Duodenal mucosa (tissue), 2 donors: ENCODE results near the gene KLHL20.
"Not testable (repeated sequence)": the region's sequence is repeated elsewhere in the genome, so short reads cannot be mapped to it uniquely, and the experiment has no call there.

Experiments
- H3K27ac ChIP-seq: one replicate; pipeline ENCODE4 v1.7.0; 2013; ENCODE audit warnings: low read depth, low read length
- H3K27me3 ChIP-seq, 2 donors: one replicate each; pipeline ENCODE4 v1.7.0; 2013; ENCODE audit warnings: low read length in 2 of 2, control low read depth in 1 of 2; ENCODE audit not compliant: insufficient read depth in 2 of 2, control insufficient read depth in 1 of 2
- H3K36me3 ChIP-seq, 2 donors: one replicate each; pipeline ENCODE4 v1.7.0; 2013; ENCODE audit warnings: low read length in 2 of 2, control low read depth in 1 of 2; ENCODE audit not compliant: insufficient read depth in 2 of 2, control insufficient read depth in 1 of 2
- H3K4me1 ChIP-seq, 2 donors: one replicate each; pipeline ENCODE4 v1.7.0; 2013; ENCODE audit warnings: low read length in 2 of 2, control low read depth in 1 of 2; ENCODE audit not compliant: insufficient read depth in 2 of 2, control insufficient read depth in 1 of 2
- H3K4me3 ChIP-seq, 2 donors: one replicate each; pipeline ENCODE4 v1.7.0; 2013; ENCODE audit warnings: low read length in 2 of 2, low read depth in 1 of 2
- H3K9ac ChIP-seq, 2 donors: one replicate each; pipeline ENCODE4 v1.7.0; 2013; ENCODE audit warnings: low read length in 2 of 2, low read depth in 1 of 2
- H3K9me3 ChIP-seq, 2 donors: one replicate each; pipeline ENCODE4 v1.7.0; 2013; ENCODE audit warnings: low read length in 2 of 2, control low read depth in 1 of 2; ENCODE audit not compliant: control insufficient read depth in 1 of 2

KLHL20 gene, protein sequence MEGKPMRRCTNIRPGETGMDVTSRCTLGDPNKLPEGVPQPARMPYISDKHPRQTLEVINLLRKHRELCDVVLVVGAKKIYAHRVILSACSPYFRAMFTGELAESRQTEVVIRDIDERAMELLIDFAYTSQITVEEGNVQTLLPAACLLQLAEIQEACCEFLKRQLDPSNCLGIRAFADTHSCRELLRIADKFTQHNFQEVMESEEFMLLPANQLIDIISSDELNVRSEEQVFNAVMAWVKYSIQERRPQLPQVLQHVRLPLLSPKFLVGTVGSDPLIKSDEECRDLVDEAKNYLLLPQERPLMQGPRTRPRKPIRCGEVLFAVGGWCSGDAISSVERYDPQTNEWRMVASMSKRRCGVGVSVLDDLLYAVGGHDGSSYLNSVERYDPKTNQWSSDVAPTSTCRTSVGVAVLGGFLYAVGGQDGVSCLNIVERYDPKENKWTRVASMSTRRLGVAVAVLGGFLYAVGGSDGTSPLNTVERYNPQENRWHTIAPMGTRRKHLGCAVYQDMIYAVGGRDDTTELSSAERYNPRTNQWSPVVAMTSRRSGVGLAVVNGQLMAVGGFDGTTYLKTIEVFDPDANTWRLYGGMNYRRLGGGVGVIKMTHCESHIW

DNA sequence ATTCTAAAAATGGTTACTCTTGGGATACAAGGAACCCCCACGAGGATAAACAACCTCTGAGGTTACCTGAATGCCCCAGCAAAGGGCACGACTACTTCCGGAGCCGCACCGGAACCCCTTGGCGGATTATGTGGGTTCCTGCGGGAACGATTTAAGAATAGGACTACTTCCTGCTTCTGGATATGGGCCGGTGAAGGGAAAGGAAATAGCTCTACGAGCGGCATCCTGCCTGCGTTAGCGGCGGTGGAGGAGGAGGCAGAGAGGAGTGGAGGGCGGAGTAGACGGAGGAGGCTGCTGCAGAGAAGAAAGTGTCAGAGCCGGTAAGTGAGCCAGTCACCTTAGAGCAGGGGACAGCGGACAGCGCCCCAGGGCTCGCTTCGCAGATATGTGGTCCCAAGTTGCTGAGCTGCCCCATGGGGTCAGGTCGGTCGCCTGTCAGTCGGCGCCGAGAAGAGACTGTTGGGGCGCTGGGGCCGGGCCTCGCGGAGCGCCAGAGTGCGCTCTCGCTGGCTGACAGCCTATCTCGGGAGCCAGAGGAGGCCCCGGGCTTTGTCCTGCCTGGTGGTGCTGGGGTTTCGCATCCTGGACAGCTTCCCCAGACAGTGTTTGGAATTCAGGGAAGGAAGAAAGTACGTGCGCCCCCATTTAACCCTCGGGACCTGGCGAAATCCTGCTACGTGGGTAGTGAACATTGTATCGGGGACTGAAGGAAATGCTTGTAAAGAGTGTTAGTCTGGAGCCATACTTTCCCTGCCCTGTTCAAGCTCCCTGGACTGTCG is at the start of gene KLHL20:
Gene KLHL20 (plus strand): TSS at position 223 of the 779 bp plus-strand sequence. CDS start 1,063 bp downstream, outside the sequence.
- peak within 1 kb of the TSS; percentile 85 to 97 for H3K4me3 ChIP-seq
- peaks cover 0 to 4% of the 10 kb centered on the region in 2 donors for H3K36me3 ChIP-seq
- H3K9ac ChIP-seq: peak within 1 kb of the TSS; percentile 74 to 94
- peaks cover 17% of the 10 kb centered on the region in 2 donors for H3K4me1 ChIP-seq
- peak within 1 kb of the TSS; percentile 90 for H3K27ac ChIP-seq
- H3K9me3 ChIP-seq: no peaks in the 10 kb centered on the region
- peaks cover 0 to 3% of the 10 kb centered on the region in 2 donors for H3K27me3 ChIP-seq

GRCh38 chr1:173666646-173667045 is 48.1 kb upstream of the KLHL20 start:
- Histone ChIP-seq H3K27ac (no peak overlapping the region), H3K4me1 (no peaks in the 10 kb centered on the region)

GRCh38 chr1:173669491-173669941 is 45.3 kb upstream of the KLHL20 start, which contains the start of gene ANKRD45:
ANKRD45 (minus strand) TSS chr1:173669851; CDS start chr1:173659418, 10,433 bp downstream.
- H3K4me1 ChIP-seq: no peaks in the 10 kb centered on the region
- no peak within 1 kb of the TSS for H3K9ac ChIP-seq
- H3K27ac ChIP-seq: no peak within 1 kb of the TSS
- peak within 1 kb of the TSS in 1 of 2 donors; percentile 19 for H3K4me3 ChIP-seq
- H3K36me3 ChIP-seq: no peaks in the 10 kb centered on the region
- peaks cover 17 to 22% of the 10 kb centered on the region in 2 donors for H3K27me3 ChIP-seq
- H3K9me3 ChIP-seq: no peaks in the 10 kb centered on the region

More at GRCh38 chr1:173666646-173667045, 48.1 kb upstream of the KLHL20 start:
- Histone ChIP-seq H3K4me3 (no peak overlapping the region), H3K27me3 (peaks cover 17 to 22% of the 10 kb centered on the region in 2 donors), H3K36me3 (no peaks in the 10 kb centered on the region), H3K9ac (no peak overlapping the region), H3K9me3 (no peaks in the 10 kb centered on the region)

DNA sequence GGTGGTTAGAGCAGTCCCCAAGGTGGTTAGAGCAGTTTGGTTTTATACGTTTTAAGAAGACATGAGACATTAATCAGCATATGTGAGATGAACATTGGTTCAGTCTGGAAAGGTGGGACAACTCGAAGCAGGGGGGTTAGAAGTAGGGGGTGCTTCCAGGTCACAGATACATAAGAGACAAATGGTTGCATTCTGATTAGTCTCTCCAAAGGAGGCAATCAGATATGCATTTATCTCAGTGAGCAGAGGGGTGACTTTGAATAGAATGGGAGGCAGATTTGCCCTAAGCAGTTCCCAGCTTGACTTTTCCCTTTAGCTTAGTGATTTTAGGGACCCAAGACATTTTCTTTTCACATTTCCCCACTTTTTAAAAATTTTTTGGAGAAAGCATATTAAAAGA is 40.3 kb upstream of the KLHL20 start:
- H3K36me3 ChIP-seq, H3K4me3 ChIP-seq, H3K4me1 ChIP-seq, H3K9me3 ChIP-seq, H3K9ac ChIP-seq, H3K27ac ChIP-seq: not testable (repeated sequence)
- H3K27me3 ChIP-seq: peaks cover 11 to 12% of the 10 kb centered on the region in 2 donors

DNA sequence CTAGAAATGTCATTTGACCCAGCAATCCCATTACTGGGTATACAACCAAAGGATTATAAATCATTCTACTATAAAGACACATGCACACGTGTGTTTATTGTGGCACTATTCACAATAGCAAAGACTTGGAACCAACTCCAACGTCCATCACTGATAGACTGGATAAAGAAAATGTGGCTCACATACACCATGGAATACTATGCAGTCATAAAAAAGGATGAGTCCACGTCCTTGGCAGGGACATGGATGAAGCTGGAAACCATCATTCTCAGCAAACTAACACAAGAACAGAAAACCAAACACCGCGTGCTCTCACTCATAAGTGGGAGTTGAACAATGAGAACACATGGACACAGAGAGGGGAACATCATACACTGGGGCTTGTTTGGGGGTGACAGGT is 34.6 kb upstream of the KLHL20 start:
- H3K4me3 ChIP-seq, H3K27me3 ChIP-seq, H3K9me3 ChIP-seq, H3K36me3 ChIP-seq, H3K4me1 ChIP-seq, H3K9ac ChIP-seq, H3K27ac ChIP-seq: not testable (repeated sequence)

DNA sequence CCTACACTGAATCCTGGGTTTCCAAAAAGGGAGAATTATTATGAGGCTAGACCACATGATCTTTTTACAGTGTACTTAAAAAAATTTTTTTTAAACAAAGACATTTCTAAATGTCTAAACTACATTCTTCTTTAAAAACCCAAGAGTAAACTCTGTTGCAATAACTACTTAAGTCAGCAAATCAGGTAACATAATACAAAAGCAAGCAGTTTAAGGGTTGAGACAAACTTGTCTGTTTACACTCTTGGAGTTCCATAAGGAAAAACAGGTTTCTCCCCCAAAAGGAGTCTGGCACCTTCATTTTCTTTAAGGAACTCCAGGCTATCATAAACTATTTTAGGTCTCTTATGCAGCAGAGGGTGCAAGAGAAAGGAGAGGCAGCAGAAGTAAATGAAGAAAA is 32.6 kb upstream of the KLHL20 start:
- Histone ChIP-seq H3K4me3 (no peak overlapping the region), H3K27ac (no peak overlapping the region), H3K9ac (no peak overlapping the region), H3K27me3 (no peaks in the 10 kb centered on the region), H3K4me1 (no peaks in the 10 kb centered on the region), H3K36me3 (no peaks in the 10 kb centered on the region), H3K9me3 (no peaks in the 10 kb centered on the region)

GRCh38 chr1:173683838-173684237 is 30.9 kb upstream of the KLHL20 start:
- H3K4me1 ChIP-seq, H3K9me3 ChIP-seq, H3K9ac ChIP-seq, H3K27ac ChIP-seq, H3K27me3 ChIP-seq, H3K4me3 ChIP-seq, H3K36me3 ChIP-seq: not testable (repeated sequence)

DNA sequence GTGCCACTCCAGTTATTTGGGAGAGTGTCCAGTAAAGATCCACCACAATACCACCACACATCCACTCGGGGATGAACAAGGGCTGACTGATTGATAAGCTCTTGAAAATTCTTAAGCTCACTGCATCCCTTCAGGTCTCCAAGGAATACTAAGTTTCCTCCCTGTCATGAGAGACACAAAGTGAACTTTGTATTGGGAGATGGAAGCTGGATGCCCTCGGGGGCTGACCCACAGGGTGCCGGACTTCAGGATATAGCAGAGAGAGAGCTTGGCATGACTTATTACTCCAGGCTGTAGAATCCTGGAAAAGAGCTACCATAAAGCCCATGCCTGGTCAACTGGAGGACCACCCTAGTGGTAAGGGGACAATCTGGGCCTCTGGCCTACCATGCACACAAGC is 29.7 kb upstream of the KLHL20 start:
- not testable (repeated sequence) for H3K9me3 ChIP-seq, H3K27ac ChIP-seq, H3K4me3 ChIP-seq, H3K27me3 ChIP-seq, H3K36me3 ChIP-seq, H3K4me1 ChIP-seq, H3K9ac ChIP-seq

DNA sequence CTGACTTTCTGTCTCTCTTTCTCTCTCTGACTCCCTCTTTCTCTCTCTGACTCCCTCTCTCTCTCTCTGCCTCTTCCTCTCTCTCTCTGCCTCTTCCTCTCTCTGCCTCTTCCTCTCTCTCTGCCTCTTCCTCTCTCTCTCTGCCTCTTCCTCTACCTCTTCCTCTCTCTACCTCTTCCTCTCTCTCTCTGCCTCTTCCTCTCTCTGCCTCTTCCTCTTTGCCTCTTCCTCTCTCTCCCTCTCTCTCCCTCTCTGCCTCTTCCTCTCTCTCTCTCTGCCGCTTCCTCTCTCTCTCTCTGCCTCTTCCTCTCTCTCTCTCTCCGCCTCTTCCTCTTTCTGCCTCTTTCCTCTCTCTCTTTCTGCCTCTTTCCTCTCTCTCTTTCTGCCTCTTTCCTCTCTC is 26.5 kb upstream of the KLHL20 start:
- Histone ChIP-seq H3K9ac (no peak overlapping the region), H3K27me3 (peaks cover 0 to 1% of the 10 kb centered on the region in 2 donors), H3K27ac (no peak overlapping the region), H3K4me1 (no peaks in the 10 kb centered on the region), H3K36me3 (no peaks in the 10 kb centered on the region), H3K9me3 (no peaks in the 10 kb centered on the region), H3K4me3 (no peak overlapping the region)

GRCh38 chr1:173693238-173693637 is 21.5 kb upstream of the KLHL20 start:
- no peak overlapping the region for H3K27ac ChIP-seq
- H3K27me3 ChIP-seq: peaks cover 3 to 6% of the 10 kb centered on the region in 2 donors
- H3K9me3 ChIP-seq: no peaks in the 10 kb centered on the region
- no peaks in the 10 kb centered on the region for H3K36me3 ChIP-seq
- no peaks in the 10 kb centered on the region for H3K4me1 ChIP-seq
- H3K9ac ChIP-seq: no peak overlapping the region
- no peak overlapping the region for H3K4me3 ChIP-seq
